H1 (cell line): ENCODE results near the gene CST4. TPM values are rescaled to one million over a fixed set of nuclear protein-coding genes. Genes with fewer than 3 reads are reported as not detected.

Experiments
- CTCF ChIA-PET: fragments of 300-600 bp; sonication (Branson Sonifier 250); formaldehyde crosslinking; loops from one replicate; lab custom pipeline; 2021; ENCODE audit not compliant: partially characterized antibody; lab: Charles Lee
- POLR2A ChIA-PET: fragments of 300-600 bp; sonication (Branson Sonifier 250); formaldehyde crosslinking; loops from one replicate; lab custom pipeline; 2021; ENCODE audit warnings: inconsistent platforms; ENCODE audit not compliant: partially characterized antibody; lab: Charles Lee
- DNase-seq, 2 experiments: peaks; one replicate each; pipeline versions ENCODE4 v3.0.0 to v3.0.0-alpha.2; 2010 to 2022; ENCODE audit warnings: low spot score in 2 of 2, low read depth in 1 of 2, mixed read lengths in 1 of 2
- FAIRE-seq: peaks from 2 replicates; lab custom pipeline; 2011; peaks lifted over from hg19 to GRCh38; lab: Jason Lieb, UNC
- H2AFZ ChIP-seq: 2 replicates; pipeline ENCODE4 v1.8.1; 2012; ENCODE audit warnings: low read length, inconsistent platforms
- H2AK5ac ChIP-seq: 2 replicates; pipeline ENCODE4 v1.6.1; 2013; ENCODE audit warnings: low read depth, low read length
- H2BK120ac ChIP-seq: replicated peaks from 2 replicates; pipeline ENCODE3; 2013; ENCODE audit warnings: low read depth, low read length, inconsistent platforms
- H2BK12ac ChIP-seq: 2 replicates; pipeline ENCODE4 v1.6.1; 2013; ENCODE audit warnings: low read depth, low read length
- H2BK15ac ChIP-seq: 2 replicates; pipeline ENCODE4 v1.6.1; 2013; ENCODE audit warnings: low read length
- H2BK20ac ChIP-seq: 2 replicates; pipeline ENCODE4 v1.6.1; 2013; ENCODE audit warnings: low read length
- H2BK5ac ChIP-seq: 2 replicates; pipeline ENCODE4 v1.6.1; 2013; ENCODE audit warnings: low read depth, low read length
- H3K14ac ChIP-seq: 2 replicates; pipeline ENCODE4 v1.6.1; 2013; ENCODE audit warnings: inconsistent platforms; ENCODE audit not compliant: insufficient read length
- H3K18ac ChIP-seq: 2 replicates; pipeline ENCODE4 v1.6.1; 2013; ENCODE audit warnings: low read length; ENCODE audit errors: extremely low read depth
- H3K23ac ChIP-seq: 2 replicates; pipeline ENCODE4 v1.6.1; 2013; ENCODE audit warnings: inconsistent platforms; ENCODE audit not compliant: insufficient read length
- H3K23me2 ChIP-seq: 2 replicates; pipeline ENCODE4 v1.6.1; 2013; ENCODE audit warnings: low read depth, low read length
- H3K27ac ChIP-seq: 2 replicates; pipeline ENCODE4 v1.6.1; 2011; ENCODE audit warnings: low read depth, low read length, inconsistent platforms
- H3K27me3 ChIP-seq, 4 experiments: replicated peaks in 1 of 4; 1 replicate in 1 of 4; 2 replicates in 3 of 4; pipeline versions ENCODE4 v1.6.1 to v1.8.1; 2011 to 2013; ENCODE audit warnings: low read length in 3 of 4, mild to moderate bottlenecking in 3 of 4, inconsistent platforms in 2 of 4, mixed read lengths in 2 of 4, moderate library complexity in 1 of 4; ENCODE audit not compliant: control insufficient read depth in 3 of 4, insufficient read depth in 3 of 4; ENCODE audit errors: extremely low read depth in 1 of 4
- H3K36me3 ChIP-seq, 4 experiments: 2 replicates each; pipeline versions ENCODE4 v1.6.1 to v1.8.1; 2011 to 2013; ENCODE audit warnings: mild to moderate bottlenecking in 4 of 4, low read length in 3 of 4, moderate library complexity in 2 of 4, control low read depth in 1 of 4, inconsistent platforms in 1 of 4; ENCODE audit not compliant: insufficient read depth in 4 of 4, control insufficient read depth in 2 of 4
- H3K4ac ChIP-seq: replicated peaks from 2 replicates; pipeline ENCODE3; 2013; ENCODE audit warnings: low read length, low read depth, mixed read lengths, inconsistent platforms; ENCODE audit not compliant: insufficient read length
- H3K4me1 ChIP-seq, 4 experiments: replicated peaks in 1 of 4; 1 replicate in 1 of 4; 2 replicates in 3 of 4; pipeline versions ENCODE4 v1.6.1 to v1.8.1; 2011 to 2013; ENCODE audit warnings: low read length in 3 of 4, inconsistent platforms in 2 of 4, mixed read lengths in 1 of 4; ENCODE audit not compliant: insufficient read depth in 4 of 4, control insufficient read depth in 3 of 4
- H3K4me2 ChIP-seq, 2 experiments: 2 replicates each; pipeline versions ENCODE4 v1.6.1 to v1.8.1; 2011 to 2013; ENCODE audit warnings: low read depth in 2 of 2, low read length in 2 of 2, control low read depth in 1 of 2, inconsistent platforms in 1 of 2, mild to moderate bottlenecking in 1 of 2; ENCODE audit not compliant: insufficient read depth in 1 of 2
- H3K4me3 ChIP-seq, 4 experiments: fragments of 200-600, 300-600 bp in 1 of 4; sonication (generic), shearing (Covaris generic), sonication (Bioruptor Twin) in 1 of 4; 2 replicates each; pipeline versions ENCODE4 v1.5.1 to v1.8.1; 2011 to 2016; ENCODE audit warnings: low read length in 4 of 4, low read depth in 3 of 4, control low read depth in 2 of 4, inconsistent platforms in 2 of 4, mild to moderate bottlenecking in 2 of 4, mixed read lengths in 1 of 4, moderate library complexity in 1 of 4; ENCODE audit not compliant: insufficient read depth in 2 of 4; ENCODE audit errors: extremely low read depth in 1 of 4
- H3K56ac ChIP-seq: replicated peaks from 2 replicates; pipeline ENCODE3; 2013; ENCODE audit warnings: low read depth, mild to moderate bottlenecking, mixed read lengths, low read length, inconsistent platforms; ENCODE audit not compliant: insufficient read length
- H3K79me1 ChIP-seq: 2 replicates; pipeline ENCODE4 v1.6.1; 2013; ENCODE audit warnings: low read depth, low read length, control low read depth
- H3K79me2 ChIP-seq, 2 experiments: 2 replicates each; pipeline versions ENCODE4 v1.6.1 to v1.8.1; 2012 to 2013; ENCODE audit warnings: low read length in 2 of 2, mild to moderate bottlenecking in 2 of 2, inconsistent platforms in 1 of 2; ENCODE audit not compliant: insufficient read depth in 2 of 2, control insufficient read depth in 1 of 2
- H3K9ac ChIP-seq, 4 experiments: replicated peaks in 1 of 4; 1 replicate in 1 of 4; 2 replicates in 3 of 4; pipeline versions ENCODE4 v1.6.1 to v1.8.1; 2011 to 2013; ENCODE audit warnings: low read depth in 3 of 4, low read length in 3 of 4, control low read depth in 2 of 4, mild to moderate bottlenecking in 2 of 4, moderate library complexity in 2 of 4, inconsistent platforms in 1 of 4; ENCODE audit errors: extremely low read depth in 1 of 4
- H3K9me3 ChIP-seq, 2 experiments: 2 replicates each; pipeline versions ENCODE4 v1.6.1 to v1.8.1; 2012 to 2013; ENCODE audit warnings: mild to moderate bottlenecking in 2 of 2, moderate library complexity in 2 of 2, control low read depth in 1 of 2, inconsistent platforms in 1 of 2, low read depth in 1 of 2, low read length in 1 of 2, mixed read lengths in 1 of 2; ENCODE audit not compliant: insufficient read depth in 2 of 2
- H4K20me1 ChIP-seq, 2 experiments: replicated peaks in 1 of 2; 2 replicates each; pipeline versions ENCODE3 to v1.8.1; 2011 to 2013; ENCODE audit warnings: inconsistent platforms in 2 of 2, low read length in 2 of 2, mild to moderate bottlenecking in 1 of 2; ENCODE audit not compliant: insufficient read depth in 2 of 2, control insufficient read depth in 1 of 2
- H4K5ac ChIP-seq: 2 replicates; pipeline ENCODE4 v1.6.1; 2013; ENCODE audit warnings: low read length, low read depth, mixed read lengths, inconsistent platforms; ENCODE audit not compliant: insufficient read length
- H4K8ac ChIP-seq: 2 replicates; pipeline ENCODE4 v1.8.0; 2013; ENCODE audit warnings: mild to moderate bottlenecking, moderate library complexity, low read length, inconsistent platforms; ENCODE audit not compliant: insufficient read depth; ENCODE audit errors: extremely low read depth
- H4K91ac ChIP-seq: replicated peaks from 2 replicates; pipeline ENCODE3; 2013; ENCODE audit warnings: low read length, mixed read lengths, inconsistent platforms; ENCODE audit not compliant: insufficient read length
- ASH2L ChIP-seq: fragments of 200-600, 300-600 bp; sonication (generic); IDR thresholded peaks from one replicate; pipeline ENCODE4 v1.7.1; 2017; ENCODE audit warnings: low read length
- CREB1 ChIP-seq: IDR thresholded peaks from 2 replicates; pipeline ENCODE4 v1.6.1; 2012; ENCODE audit warnings: inconsistent platforms
- EP300 ChIP-seq, 2 experiments: IDR thresholded peaks; 1 replicate in 1 of 2; 2 replicates in 1 of 2; pipeline ENCODE4 v1.6.1; 2011 to 2012; ENCODE audit warnings: low read depth in 2 of 2, low read length in 2 of 2, mild to moderate bottlenecking in 2 of 2, borderline replicate concordance in 1 of 2, inconsistent platforms in 1 of 2, moderate library complexity in 1 of 2
- EZH2 ChIP-seq: fragments of 200-600 bp; sonication (generic); IDR thresholded peaks from 2 replicates; pipeline ENCODE4 v1.7.1; 2012; ENCODE audit warnings: low read depth, mild to moderate bottlenecking, moderate library complexity, low read length, inconsistent platforms; ENCODE audit not compliant: severe bottlenecking
- HDAC6 ChIP-seq: IDR thresholded peaks from one replicate; pipeline ENCODE4 v1.7.1; 2012; ENCODE audit warnings: low read depth, mild to moderate bottlenecking, inconsistent platforms, low read length, moderate library complexity
- POU5F1 ChIP-seq: IDR thresholded peaks from 2 replicates; pipeline ENCODE4 v1.6.1; 2011; ENCODE audit warnings: low read depth, mild to moderate bottlenecking, low read length, moderate library complexity
- RBBP5 ChIP-seq: IDR thresholded peaks from 2 replicates; pipeline ENCODE4 v1.7.1; 2012; ENCODE audit warnings: low read depth, mild to moderate bottlenecking, inconsistent platforms, low read length, moderate library complexity, borderline replicate concordance
- SIX5 ChIP-seq: IDR thresholded peaks from 2 replicates; pipeline ENCODE4 v1.6.1; 2011; ENCODE audit warnings: mild to moderate bottlenecking, low read depth, low read length
- TAF1 ChIP-seq: IDR thresholded peaks from 2 replicates; pipeline ENCODE4 v1.6.1; 2011; ENCODE audit warnings: mild to moderate bottlenecking, low read depth, low read length
- WGBS, 2 experiments: shearing (Covaris generic) in 1 of 2; methylation state at CpG; one replicate each; pipeline versions ENCODE4 v1.1.6 to v1.1.7; 2013 to 2015; ENCODE audit warnings: low lambda C conversion rate in 2 of 2, mixed read lengths in 2 of 2, inconsistent platforms in 1 of 2, low coverage in 1 of 2, missing lambda C conversion rate in 1 of 2; ENCODE audit not compliant: insufficient replicate concordance in 2 of 2, insufficient coverage in 1 of 2, insufficient read length in 1 of 2; ENCODE audit errors: extremely low coverage in 1 of 2, missing lambda C conversion rate in 1 of 2; 5-methylcytosine and 5-hydroxymethylcytosine counted together
- polyA plus RNA-seq, 7 experiments: library from polyadenylated mRNA; depleted of rRNA in 3 of 7; stranded (reverse) in 5 of 7; unstranded in 2 of 7; fragments of >200 nt in 5 of 7; fragments of 200-250 nt in 2 of 7; gene quantifications; 1 replicate in 5 of 7; 2 replicates in 1 of 7; 4 replicates in 1 of 7; pipeline versions ENCODE4 v1.2.1 to v1.2.3, GENCODE V29; 2011 to 2013; ENCODE audit warnings: missing spikeins in 2 of 7, mixed read lengths in 2 of 7
- total RNA-seq: library from RNA; stranded (reverse); fragmentation: NEBNext Ultra II Directional; extraction: Animal tissue kit (Norgen Biotek cat#: 25700); gene quantifications from 2 replicates; pipeline ENCODE4 v1.2.1, GENCODE V29; 2021

Gene CST4
- total and polyA plus RNA-seq, 2 of the 8 experiments (the other 6 are each of a cell fraction or from before 2014, with no cell fraction given): not detected

- Histone ChIP-seq H3K23ac (no peak overlapping the region), H3K79me1 (no peaks in the 10 kb centered on the region), H3K36me3 (no peaks in the 10 kb centered on the region), H2AK5ac (no peak overlapping the region), H4K91ac (no peak overlapping the region), H3K4me2 (no peak overlapping the region), H3K4me1 (peaks cover 0 to 5% (median 0%) of the 10 kb centered on the region in 4 experiments; a peak in 2 of 7 replicates), H4K5ac (no peak overlapping the region), H2BK15ac (no peak overlapping the region), H3K14ac (no peak overlapping the region), H3K4me3 (no peak overlapping the region), H3K27me3 (no peaks in the 10 kb centered on the region; a peak in 1 of 7 replicates), H3K56ac (no peak overlapping the region), H2BK120ac (no peak overlapping the region), H3K4ac (no peak overlapping the region), H2BK12ac (no peak overlapping the region), H3K18ac (no peak overlapping the region), H3K79me2 (no peaks in the 10 kb centered on the region), H3K27ac (no peak overlapping the region), H4K8ac (no peak overlapping the region), H3K9me3 (no peaks in the 10 kb centered on the region), H3K23me2 (no peaks in the 10 kb centered on the region; the same call in 1 of the 2 replicates), H2BK5ac (no peak overlapping the region), H2BK20ac (no peak overlapping the region), H3K9ac (no peak overlapping the region), H2AFZ (no peak overlapping the region), H4K20me1 (no peaks in the 10 kb centered on the region)
- ChIA-PET POLR2A (interaction anchor here (1.0 kb wide), 1 partner anchor 8 kb away, joined by 3 read pairs; no protein-coding TSS in a partner anchor), CTCF (interaction anchor here (1.4 to 6.1 kb wide), 2 partner anchors 9 to 14 kb away, joined by 4 to 29 read pairs; no protein-coding TSS in a partner anchor)
- 84% methylated on average over 2 of the region's 2 CpGs; no CpG with 5 or more reads in 1 of the 2 experiments for WGBS, 2 experiments
- no peak for DNase-seq
- no peak for FAIRE-seq
- no peak for TF ChIP-seq HDAC6
- no peak for TF ChIP-seq TAF1
- TF ChIP-seq SIX5: no peak
- no peak for TF ChIP-seq ASH2L
- no peak for TF ChIP-seq EP300 (IDR thresholded peaks at IDR 0.05; ENCODE audit: borderline replicate concordance in 1 of 2, low read depth in 2 of 2, low read length in 2 of 2)
- no peak for TF ChIP-seq POU5F1
- no peak for TF ChIP-seq RBBP5
- TF ChIP-seq EZH2: no peak
- TF ChIP-seq CREB1: no peak
Observed at GRCh38 chr20:23654000-23654399, 34.8 kb downstream of the CST4 start.
